ENCODE measurements around the gene SCMH1.

GRCh38 chr1:41013796-41014195 is 228.3 kb downstream of the SCMH1 start:
- TF ChIP-seq POLR2A (IDR thresholded peaks at IDR 0.05; ENCODE audit: low read depth, low read length), result no peak
- no peak for TF ChIP-seq TAF1 (IDR thresholded peaks at IDR 0.05; ENCODE audit: low read depth, low read length)
